GM19043 (cell line): ENCODE data around the gene HOXB3.

Experiments used
- ATAC-seq: cut with Tn5 transposase; IDR thresholded peaks from one replicate; pipeline ENCODE4 v1.9.1; 2021; ENCODE audit warnings: low read depth; ENCODE audit not compliant: unreplicated experiment

The HOXB3 gene

DNA sequence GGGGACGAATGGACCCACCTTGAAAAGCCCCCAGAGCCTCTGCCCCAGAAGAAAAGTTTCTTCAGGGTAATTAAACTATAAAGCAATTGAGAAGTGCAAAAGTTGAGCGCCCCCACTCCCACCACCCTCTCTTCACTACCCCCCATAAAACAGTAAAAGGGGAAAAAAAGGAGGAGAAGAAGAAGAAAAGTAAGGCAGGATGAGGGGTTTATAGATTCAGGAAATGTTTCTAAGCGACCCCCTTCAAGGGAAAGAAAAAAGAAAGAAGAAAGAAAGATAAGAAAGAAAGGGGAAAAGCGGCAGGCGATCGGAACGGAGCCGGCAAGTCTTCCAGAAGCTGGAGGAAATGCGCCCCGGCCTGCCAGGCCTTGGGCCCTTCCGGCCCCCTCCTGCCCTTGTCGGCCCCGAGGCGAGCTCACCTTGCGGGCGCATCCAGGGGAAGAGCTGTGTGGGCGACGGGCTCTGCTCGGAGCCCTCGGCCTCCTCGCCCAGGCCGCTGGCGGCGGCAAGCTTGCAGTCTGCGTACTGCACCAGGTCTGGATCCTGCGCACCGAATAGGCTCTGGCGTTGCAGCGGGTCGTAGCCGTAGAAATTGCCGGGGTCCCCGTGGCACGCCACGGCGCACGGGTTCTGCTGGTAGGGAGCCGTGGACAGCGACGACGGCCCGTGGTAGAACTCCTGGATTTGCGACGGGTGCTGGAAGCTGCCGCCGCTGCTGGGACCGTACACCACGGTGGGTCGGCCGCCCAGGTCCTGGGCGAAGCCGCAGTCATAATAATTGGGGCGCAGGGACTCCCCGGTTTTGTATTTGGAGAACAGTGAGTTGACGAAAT is 24.0 kb upstream of the HOXB3 start:
- ATAC-seq: no peak

DNA sequence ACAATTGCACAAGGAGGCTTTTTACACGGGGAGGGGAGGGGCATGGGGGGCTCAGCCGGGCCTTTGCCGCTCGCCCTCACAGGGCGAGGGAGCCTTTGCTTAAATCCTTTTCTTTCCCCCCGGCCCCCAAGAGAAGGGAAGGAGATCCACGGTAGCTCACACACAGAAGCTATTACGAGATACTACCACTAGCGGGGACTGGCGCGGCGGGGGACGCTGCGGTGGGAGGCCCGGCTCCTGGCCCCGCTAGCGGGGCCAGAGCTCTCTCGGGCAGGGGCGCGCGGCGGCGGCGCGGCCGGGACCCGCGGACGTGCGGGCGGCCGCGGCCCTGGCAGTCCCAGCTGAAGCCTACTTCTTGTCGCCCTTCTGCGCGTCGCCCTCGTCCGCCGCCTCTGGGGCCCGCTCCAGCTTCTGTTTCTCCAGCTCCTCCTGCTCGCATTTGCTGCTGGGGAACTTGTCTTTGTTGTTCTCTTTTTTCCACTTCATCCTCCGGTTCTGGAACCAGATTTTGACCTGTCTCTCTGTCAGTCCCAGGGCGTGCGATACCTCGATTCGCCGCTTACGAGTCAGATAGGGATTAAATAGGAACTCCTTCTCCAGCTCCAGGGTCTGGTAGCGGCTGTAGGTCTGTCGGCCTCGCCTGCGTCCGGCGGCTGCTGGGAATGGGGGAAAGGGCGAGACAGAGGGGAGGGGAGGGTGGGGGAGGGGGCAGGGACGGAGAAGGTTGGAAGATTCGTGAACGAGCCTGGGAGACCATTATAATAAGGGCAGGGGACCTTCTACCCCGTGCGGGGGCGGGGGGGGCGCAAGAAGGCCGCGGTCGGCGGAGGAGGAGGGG is 23.0 kb upstream of the HOXB3 start:
- ATAC-seq: no peak

GRCh38 chr17:48612456-48612853 is 22.4 kb upstream of the HOXB3 start:
- no peak for ATAC-seq

- ATAC-seq: no peak
Measured at GRCh38 chr17:48611681-48612455, 21.8 kb upstream of the HOXB3 start.

DNA sequence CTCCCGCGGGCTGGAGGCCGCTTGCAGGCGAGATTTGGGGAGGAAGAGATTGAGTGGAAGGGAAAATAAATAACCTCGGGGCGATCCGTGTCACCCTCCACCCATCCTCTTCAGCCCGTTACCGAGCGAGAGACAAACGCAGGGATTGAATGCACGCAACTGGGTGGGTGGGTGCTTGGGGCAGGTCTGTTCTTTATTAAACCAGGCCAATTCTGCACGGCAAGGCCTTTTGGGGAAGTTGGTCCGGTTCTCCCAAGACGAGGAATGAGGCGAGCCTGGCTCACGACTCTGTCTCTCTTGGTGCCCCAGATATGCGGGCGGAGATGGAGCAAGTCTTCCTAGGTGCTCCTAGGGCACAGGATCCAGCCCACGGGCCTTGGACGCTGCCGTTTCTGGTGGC is 21.2 kb upstream of the HOXB3 start:
- ATAC-seq: no peak

DNA sequence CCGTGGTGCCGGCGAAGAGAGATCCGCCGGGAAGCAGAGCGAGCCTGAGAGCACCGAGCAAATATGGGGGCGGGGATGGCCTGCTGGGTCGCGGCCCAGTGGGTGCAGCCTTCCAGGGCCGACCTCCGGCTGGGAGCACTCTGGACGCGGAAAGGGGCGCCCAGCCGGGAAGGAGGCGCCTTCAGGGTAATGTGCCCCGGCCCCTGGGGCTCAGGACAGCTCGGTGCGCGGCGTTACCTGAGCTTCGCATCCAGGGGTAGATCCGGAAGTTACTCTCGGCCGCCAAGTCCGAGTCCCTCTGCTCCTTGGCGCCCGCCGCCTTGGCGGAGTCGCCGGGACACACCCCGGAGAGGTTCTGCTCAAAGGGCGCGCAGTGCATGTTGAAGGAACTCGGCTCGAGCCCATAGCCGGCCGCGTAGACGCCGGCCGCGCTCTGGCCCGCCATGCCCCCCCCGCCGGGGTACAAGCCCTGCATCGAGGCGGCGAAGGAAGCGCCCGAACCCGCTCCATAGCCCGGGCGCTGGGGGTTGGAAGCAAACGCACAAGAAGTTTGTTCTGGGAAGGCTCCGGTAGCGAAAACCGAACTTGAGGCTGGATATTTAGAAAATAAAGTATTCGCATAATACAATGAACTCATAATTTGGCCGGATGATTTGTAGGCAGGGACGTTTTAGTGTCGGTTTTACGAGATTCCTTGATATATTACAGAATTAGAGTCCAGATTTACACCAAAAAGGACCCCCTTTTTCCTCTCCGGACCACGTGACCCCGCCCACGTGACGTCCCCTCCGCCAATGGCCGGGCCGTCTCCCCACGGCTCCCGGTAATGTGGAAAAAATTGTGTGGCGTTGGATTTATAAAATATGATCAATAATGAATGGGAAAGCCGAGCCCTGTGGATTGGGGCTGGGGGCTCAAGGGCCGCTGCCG is 20.5 kb upstream of the HOXB3 start, which contains the start of gene HOXB7:
TSS of gene HOXB7 (minus strand) at position 736 of the 930 bp plus-strand sequence. CDS start at position 637, 99 bp downstream.
- ATAC-seq: no peak

DNA sequence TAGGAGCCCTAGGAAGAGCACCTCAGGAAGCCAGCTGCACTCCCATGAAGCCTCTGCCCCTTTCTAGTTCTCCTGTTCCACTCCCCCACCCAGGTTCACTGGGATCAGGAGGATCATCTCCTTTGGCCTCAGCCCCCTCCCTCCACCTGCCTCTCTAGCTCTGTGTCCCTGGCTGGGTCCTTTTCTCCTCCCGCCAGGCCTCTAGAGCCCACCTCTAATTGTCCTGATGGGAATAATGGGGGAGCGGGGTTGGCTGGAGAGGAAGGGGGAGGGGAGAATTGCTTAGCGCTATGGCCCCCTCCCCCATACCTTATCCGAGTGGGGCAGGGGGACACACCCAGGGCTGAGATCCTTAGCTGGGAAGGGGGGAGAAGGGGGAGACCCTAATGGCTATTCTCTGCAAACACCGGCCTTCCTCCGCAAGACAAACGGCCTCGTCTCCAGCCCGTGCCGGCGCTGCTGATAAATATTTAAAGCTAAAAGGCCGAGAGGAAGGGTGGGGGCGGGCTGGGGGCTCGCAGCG is 19.8 kb upstream of the HOXB3 start:
- no peak for ATAC-seq

- no peak for ATAC-seq
Measured at GRCh38 chr17:48609033-48609432, 19.0 kb upstream of the HOXB3 start.

- no peak for ATAC-seq
Measured at GRCh38 chr17:48608494-48608834, 18.4 kb upstream of the HOXB3 start.

DNA sequence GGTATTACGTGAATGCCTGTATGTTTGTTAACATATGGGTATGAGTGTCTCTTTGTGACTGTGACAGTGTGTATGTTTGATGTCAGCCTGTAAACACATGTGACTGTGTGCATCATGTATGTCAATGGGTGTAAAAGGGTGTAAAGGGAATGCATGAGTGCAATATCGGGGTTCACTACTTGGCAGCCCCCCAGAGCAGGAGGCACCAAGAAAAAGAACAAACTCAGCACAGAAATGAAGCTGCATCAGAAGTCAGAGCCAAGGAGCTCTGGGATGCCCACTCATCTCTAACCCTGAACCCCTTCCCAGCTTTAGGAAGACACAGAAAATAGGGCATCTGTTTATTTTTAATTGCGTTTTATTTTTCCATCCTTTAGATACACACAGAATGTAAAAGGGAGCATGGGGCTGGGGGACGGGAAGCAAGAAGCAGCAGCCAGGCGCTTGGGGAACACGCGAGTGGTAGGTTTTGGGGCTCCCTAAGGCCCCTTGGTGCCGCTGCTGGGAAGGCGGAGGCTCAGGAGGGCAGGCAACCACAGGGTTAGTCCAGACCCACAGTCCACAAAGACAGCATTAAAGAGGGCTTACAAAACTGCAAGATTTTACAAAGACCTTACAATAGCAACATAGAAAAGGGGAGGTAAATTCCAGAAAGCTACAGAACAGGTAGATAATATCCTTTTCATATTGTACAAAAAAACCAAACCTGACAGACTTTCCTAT is 17.0 kb upstream of the HOXB3 start:
- ATAC-seq: no peak

DNA sequence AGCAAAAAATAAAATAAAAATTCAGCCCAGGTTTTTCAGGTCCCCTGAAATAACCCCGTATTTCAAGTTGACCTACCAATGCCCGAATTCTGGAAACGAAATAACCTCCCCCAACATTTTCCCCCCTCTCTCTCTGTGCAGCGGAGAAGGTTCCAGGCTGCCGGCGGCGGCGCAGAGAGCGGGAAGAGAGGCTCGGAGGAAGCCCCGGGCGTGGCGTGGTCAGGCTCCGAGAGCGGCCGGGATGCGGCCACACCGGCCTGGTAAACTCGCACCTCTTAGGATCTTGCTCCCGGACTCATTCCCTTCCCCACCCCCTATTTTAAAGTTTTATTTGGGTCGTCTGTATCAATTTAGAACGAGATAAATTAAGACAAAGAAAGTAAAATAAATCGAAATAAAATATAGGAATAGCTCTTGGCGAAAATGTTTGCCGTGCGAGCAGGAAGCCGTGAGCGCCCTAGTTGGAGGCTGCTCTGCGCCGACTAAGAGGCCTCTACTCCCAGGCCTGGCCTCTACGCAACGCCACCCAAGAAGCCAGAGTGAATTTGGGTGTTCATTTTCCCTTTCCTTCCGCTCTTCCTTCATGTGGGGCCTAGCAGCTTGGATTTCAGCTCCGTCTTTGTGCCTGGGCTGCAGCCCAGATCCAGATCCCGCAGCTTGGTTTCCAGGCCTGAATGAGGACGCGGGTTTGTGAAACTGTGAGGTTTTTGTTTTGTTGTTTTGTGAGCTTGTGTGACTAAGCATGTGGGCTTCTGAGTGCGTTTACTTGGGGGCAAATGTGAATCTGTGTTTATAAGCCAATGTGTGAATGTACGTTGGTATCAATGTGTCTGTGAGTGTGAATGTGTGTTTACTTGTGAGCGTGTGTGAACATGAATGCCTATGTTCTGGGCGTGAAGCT is 16.2 kb upstream of the HOXB3 start:
- ATAC-seq: no peak

DNA sequence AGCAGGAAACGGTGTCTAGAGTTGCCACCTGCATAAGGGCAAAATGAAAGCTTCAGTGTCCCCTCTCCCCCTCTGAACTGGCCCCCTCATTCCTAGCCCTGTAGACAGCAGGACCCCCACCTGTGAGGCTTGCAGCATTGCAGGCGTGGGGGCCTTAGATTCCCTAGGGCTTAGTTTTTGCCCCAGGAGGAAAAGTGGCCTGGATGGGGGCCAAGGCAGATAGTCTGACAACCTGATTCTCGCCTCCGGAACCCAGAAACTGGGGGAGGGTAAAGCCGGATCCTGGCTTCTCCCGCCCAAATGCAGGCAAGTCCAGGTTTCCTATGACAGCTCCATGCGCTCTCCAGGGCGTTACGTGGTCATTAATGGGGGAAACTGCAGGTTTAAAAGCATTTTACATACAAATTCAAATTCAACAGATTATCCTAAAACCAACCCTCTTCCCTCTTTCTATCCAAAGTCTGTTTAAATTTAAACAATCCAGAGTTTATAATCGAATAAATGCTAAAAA is 15.4 kb upstream of the HOXB3 start:
- ATAC-seq: no peak

DNA sequence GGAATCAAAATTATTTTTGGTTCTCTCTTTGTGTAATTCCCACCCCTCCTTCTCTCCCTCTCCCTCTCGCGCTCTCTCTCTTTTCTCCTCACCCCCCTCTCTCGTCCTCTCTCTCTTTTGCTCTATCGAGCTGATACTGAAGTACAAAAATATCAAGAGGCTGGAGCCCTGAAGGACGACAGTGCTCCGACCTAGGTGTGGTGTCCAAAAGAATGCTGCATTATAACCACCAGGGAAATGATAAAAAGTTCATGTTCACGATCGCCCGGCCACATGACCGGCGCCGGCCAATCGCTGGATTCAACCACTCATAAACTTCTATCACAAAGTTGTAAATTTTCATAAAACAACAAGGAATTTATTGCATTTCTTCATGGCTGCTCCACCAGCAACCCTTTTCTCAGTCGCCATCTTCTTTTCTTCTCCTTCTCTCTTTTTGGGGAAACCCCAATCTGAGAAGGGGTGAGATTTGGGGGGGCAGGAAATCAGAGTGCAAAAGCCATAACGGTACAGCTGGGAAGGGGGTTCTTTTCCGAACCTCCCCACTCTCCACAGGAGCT is 14.8 kb upstream of the HOXB3 start, which contains the start of gene HOXB6:
TSS of gene HOXB6 (minus strand) at position 217 of the 560 bp plus-strand sequence. CDS start 6,836 bp downstream, outside the sequence.
- no peak for ATAC-seq

DNA sequence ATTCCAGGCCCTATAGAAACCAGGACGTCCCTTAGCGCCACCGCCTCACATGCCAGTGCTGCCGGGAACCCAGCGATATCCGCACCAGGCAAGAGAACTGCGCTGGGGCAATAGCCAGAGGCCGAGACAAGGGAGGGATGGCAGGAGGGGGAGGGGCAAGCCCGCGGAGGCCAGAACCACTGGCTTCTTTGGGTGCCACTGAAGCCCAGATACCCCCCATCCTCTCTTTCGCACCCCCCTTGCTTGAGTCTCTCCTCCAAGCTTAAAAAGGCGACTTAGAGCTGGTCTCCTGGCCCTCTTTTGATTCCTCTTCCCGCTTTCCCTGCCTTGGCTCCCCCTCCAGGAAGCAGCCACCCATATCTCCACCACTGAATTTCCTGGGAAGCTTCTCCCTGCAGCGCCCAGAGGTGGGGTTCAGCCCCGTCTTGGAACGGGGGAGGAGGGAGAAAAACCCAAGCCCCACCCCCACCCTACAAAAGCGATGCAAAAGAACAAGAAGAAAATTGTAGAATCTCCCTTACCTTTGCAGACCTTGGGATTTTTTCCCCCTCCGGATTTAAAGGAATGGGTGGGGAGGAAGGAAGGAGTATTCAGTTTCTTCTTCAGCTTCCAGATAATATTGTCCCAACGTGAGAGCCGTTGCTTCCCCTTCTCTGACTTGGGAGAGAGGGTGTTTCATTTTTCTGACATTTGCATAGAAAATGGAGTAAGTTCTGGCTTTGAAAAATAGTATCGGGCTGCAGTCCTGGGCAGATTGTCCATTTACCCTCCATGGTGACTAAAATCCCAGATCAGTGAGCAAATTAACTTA is 14.1 kb upstream of the HOXB3 start:
- no peak for ATAC-seq

- ATAC-seq: no peak
Measured at GRCh38 chr17:48601539-48602425, 11.7 kb upstream of the HOXB3 start.

DNA sequence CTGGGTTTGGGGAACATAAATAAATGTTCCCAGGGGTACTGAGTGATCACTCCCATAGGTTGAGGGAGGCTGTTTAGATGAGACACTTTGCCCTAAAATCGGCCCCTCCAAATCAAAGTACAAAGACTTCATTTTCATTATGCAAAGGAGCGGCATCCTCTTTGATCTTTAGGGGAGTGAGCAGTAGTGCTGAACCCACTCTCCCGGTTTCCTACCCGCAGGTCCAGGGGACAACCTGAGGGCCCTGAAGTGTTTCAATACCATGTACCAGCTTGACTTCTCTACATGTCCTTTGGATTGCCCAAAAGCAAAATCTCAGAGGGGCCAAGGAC is 11.1 kb upstream of the HOXB3 start:
- ATAC-seq: no peak
